Stimulated activated CD8-positive, alpha-beta memory T cell treated with anti-CD3 and anti-CD28 coated beads, Interleukin-7, amount 100 ng/mL, for 4 hours (primary cell): Measurements from ENCODE around the gene BCL2L13.
"Not testable (repeated sequence)": the region's sequence is repeated elsewhere in the genome, so short reads cannot be mapped to it uniquely, and the experiment has no call there.

Experiments
- DNase-seq, 2 donors: peaks; one replicate each; pipeline ENCODE4 v3.0.0-alpha.2; 2020; ENCODE audit warnings: low read depth in 2 of 2

The BCL2L13 gene

DNA sequence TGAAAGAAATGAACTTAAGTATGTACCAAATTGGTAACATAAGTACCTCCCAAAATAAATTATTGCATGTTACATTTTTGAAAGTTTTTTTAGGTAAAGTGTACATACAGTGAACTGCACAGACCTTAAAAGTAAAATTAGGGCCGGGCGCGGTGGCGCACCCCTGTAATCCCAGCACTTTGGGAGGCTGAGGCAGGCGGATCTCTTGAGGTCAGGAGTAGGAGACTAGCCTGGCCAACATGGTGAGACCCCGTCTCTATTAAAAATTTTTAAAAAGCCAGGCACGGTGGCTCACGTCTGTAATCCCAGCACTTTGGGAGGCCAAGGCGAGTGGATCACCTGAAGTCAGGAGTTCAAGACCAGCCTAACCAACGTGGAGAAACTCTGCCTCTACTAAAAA lies 1.7 kb upstream of the BCL2L13 start:
- not testable (repeated sequence) for DNase-seq

DNA sequence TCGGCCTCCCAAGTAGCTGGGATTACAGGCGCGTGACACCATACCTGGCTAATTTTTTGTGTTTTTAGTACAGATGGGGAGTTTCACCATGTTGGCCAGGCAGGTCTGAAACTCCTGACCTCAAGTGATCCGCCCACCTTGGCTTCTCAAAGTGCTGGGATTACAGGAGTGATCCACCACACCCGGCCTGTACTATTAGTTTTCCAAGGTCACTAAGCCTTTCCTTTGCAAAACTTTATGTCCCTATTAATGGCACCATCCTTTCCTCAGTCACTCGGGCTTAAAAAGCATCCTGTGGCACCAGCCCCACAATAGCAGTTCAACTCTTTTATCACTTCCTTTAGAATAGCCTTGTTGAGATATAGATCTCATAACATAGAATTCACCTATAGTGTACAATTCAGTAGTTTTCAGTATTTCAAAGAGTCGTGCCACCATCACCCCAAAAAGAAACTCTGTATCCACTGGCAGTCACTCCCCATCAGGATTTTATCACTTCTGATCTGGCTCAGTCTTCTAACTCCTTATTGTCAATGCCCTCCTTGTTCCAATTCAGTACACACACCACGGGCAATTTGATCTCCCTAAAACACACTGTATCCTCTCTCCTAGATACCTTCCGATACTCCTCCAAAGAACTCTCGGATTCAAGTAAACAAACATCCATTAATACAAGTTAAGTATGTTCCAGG lies 921 bp upstream of the BCL2L13 start:
- no peak for DNase-seq

DNA sequence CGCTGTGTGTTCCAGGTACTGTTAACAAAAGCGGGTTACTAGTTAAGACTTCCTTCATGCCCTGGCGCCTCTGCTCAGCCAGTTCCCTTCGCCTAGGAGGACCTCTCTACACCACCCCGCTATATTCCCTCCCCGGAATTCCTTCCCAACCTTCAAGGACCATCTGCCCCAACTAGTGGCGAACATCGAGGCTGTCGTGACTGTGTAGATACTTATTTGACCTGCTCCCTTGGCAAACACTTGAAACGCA lies 450 bp upstream of the BCL2L13 start:
- DNase-seq = no peak

- no peak for DNase-seq
Observed at GRCh38 chr22:17639247-17639741, 737 bp downstream of the BCL2L13 start.

DNA sequence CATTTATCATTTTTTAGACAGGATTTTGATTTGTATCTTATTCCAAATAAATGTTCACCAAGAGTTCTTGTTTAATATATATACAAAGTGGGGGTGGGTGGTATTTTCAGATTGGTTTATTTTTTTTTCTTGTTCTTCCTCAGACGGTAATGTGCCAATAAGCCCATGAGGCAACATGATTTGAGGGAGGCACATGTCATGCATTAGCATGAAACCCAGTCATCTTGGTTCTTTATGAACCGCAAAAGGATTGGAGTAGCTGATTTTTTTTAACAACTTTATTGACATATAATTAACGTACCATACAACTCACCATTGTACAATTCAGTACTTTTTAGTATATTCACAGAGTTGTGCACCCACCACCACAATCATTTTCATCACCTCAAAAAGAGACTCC lies 2.7 kb downstream of the BCL2L13 start:
- no peak for DNase-seq

DNA sequence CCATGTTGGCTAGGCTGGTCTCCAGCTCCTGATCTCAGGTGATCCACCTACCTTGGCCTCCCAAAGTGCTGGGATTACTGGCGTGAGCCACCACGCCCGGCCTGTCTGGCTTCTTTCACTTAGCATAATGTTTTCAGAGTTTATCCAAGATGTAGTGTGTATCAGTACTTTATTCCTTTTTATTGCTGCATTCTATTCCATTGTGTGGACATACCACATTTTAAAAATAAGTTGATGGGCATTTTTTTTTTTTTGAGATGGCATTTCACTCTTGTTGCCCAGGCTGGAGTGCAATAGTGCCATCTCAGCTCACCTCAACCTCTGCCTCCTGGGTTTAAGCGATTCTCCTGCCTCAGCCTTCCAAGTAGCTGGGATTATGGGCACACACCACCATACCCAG lies 3.8 kb downstream of the BCL2L13 start:
- DNase-seq = not testable (repeated sequence)

GRCh38 chr22:17647452-17647851 lies 8.9 kb downstream of the BCL2L13 start:
- DNase-seq = no peak

DNA sequence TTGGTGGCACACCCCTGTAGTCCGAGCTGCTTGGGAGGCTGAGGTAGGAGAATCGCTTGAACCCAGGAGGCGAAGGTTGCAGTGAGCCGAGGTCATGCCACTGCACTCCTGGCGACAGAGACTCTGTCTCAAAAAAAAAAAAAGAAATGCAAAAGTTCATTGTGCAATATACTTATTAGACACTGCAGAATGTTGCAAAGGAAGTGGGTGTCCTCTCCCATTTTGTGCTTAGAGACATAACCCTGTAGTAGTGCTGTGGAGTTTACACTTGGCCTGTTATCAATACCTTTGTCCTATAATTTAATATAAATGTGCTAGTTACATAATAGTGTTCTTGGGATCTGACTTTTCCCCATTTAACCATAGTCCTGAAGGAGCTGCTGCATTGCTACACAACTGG lies 9.4 kb downstream of the BCL2L13 start:
- no peak for DNase-seq

GRCh38 chr22:17648569-17648968 lies 10.0 kb downstream of the BCL2L13 start:
- no peak for DNase-seq

GRCh38 chr22:17655289-17655688 lies 16.7 kb downstream of the BCL2L13 start:
- DNase-seq = no peak

- no peak for DNase-seq
Observed at GRCh38 chr22:17656870-17657395, 18.4 kb downstream of the BCL2L13 start.

GRCh38 chr22:17664414-17665055 lies 26.0 kb downstream of the BCL2L13 start:
- DNase-seq = no peak

GRCh38 chr22:17665248-17665647 lies 26.7 kb downstream of the BCL2L13 start:
- DNase-seq = no peak

GRCh38 chr22:17665854-17666253 lies 27.3 kb downstream of the BCL2L13 start:
- no peak for DNase-seq

DNA sequence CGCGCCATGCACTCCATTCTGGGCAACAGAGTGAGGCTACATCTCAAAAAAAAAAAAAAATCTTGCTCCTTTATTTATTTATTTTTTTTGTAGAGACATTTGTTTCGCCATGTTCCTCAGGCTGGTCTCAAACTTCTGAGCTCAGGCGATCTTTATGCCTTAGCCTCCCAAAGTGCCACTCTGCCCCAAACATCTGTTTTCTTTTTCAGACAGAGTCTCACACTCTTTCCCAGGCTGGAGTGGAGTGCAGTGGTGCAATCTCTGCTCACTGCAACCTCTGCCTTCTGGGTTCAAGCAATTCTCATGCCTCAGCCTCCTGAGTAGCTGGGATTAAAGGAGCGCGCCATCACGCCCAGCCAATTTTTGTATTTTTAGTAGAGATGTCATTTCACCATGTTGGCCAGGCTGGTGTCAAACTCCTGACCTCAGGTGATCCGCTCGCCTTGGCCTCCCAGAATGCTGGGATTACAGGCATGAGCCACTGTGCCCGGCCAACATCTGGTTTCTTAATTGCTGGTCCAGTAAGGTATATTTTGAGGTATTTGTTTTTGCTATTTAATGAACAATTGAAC lies 33.0 kb downstream of the BCL2L13 start:
- DNase-seq = not testable (repeated sequence)

DNA sequence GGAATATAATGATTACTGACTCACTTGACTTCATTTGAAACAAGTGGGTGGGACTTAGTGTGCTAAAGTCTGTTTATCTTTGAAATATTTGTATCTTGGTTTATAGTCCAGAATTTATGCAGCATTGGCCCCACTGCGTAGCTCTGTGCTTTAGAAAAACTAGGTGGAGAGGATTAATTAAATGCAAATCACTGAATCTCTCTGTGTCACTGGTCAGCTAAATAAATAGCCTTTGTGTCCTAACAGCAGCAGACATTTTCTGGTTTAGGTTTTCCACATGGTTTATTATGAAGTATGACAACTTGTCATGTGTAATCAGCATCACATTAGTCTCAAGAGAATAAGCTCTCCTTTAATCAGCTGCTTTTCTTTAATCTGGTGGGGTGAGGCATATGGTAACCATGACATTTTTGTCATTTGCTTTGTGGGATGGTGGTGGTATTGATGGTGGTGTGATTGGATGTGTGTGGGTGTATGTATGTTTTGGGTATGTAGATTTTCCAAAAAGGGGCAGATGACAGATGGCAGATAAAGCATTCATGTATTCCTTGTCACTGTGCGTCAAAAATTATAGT lies 33.9 kb downstream of the BCL2L13 start:
- DNase-seq = no peak

DNA sequence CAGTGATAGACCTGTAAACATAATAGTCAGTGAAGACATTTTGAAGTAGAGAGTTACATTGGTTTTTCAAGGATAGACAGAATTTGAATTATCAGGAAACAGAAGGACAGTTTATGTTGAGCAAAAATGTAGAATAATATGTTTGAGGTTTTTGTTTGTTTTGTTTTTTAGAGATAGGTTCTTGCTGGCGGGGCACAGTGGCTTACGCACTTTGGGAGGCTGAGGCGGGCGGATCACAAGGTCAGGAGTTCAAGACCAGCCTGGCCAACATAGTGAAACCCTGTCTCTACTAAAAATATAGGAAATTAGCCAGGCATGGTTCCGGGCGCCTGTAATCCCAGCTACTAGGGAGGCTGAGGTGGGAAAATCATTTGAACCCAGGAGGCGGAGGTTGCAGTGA lies 35.6 kb downstream of the BCL2L13 start:
- no peak for DNase-seq

DNA sequence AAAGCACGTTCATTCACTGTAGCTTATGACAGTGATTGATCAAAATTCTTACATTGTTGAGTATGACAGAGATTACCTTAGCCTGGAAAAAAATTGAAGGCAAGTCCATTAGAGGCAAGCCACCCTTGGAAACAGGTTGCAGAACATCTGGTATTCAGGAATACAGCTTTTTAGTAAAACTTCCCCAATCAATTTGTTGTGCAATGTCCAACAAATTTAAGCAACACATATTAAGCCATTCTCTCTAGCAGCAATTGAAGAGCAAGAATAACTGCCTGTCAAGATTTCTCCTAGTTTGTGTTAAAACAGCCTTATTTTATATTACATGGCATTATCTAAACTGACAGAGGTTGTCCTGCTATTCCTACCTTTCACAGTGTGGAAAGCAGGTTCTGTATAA lies 37.0 kb downstream of the BCL2L13 start:
- DNase-seq = no peak

GRCh38 chr22:17678817-17679385 lies 40.3 kb downstream of the BCL2L13 start:
- no peak for DNase-seq

DNA sequence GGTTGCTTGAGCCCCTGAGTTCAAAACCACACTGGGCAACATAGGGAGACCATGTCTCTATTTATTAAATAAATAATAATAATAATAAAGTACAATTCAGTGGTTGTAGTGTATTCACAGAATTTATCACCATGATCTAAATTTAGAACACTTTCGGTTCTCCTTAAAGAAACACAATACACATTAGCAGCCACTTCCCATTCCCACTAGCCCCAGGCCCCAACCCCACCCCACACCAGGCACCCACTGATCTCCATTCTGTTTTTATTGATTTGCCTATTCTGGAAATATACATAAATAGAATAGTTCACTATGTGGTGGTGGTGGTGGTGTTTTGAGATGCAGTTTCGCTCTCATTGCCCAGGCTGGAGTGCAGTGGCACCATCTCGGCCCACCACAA lies 45.7 kb downstream of the BCL2L13 start:
- DNase-seq = no peak

DNA sequence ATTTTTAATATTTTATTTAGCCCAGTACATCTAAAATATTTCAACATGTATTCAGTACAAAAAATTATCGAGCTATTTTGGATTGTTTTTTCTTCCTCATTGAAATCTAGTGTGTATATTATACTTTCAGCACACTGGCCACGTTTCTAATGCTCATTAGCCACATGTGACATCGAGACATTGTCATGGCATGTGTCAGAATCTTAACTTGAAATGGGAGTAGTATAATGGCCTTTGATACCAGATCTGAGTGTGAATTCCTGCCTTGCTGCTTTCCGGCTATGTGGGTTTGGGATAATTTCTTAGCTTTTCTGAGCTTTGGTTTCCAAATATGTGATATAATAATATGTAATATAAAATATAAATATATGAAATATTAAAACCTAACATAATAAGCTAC lies 54.3 kb downstream of the BCL2L13 start:
- no peak for DNase-seq

DNA sequence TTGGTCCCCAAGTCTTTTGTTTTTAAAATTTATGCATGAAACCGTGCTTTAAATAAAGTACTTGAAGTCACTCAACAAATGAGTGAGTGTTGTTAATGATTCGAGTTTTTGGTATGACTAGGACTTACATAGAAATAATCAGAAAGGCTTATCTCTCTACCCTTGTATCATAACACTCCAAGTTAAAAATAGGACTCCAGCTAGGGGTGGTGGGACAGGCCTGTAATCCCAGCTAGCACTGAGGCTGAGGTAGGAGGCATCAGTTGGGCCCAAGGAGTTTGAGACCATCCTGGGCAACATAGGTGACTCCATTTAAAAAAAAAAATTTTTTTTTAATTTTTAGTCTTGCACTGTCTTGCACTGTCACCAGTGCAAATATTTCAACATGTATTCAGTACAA lies 55.6 kb downstream of the BCL2L13 start:
- DNase-seq = no peak

GRCh38 chr22:17694752-17695151 lies 56.2 kb downstream of the BCL2L13 start:
- no peak for DNase-seq
